ENCODE measurements around the gene MECP2.
A peak's percentile ranks its signal among the peaks of the same experiment; 100 is the strongest.

The MECP2 gene

GRCh38 chrX:154115750-154116149, 18.2 kb upstream of the MECP2 start:
- no peak for DNase-seq (ENCODE audit: low read depth)

- DNase-seq (ENCODE audit: low read depth) = no peak
Measured at GRCh38 chrX:154115071-154115470, 17.6 kb upstream of the MECP2 start.

GRCh38 chrX:154114652-154115051, 17.1 kb upstream of the MECP2 start:
- no peak for DNase-seq (ENCODE audit: low read depth)

GRCh38 chrX:154113729-154114128, 16.2 kb upstream of the MECP2 start:
- DNase-seq (ENCODE audit: low read depth) = no peak

DNA sequence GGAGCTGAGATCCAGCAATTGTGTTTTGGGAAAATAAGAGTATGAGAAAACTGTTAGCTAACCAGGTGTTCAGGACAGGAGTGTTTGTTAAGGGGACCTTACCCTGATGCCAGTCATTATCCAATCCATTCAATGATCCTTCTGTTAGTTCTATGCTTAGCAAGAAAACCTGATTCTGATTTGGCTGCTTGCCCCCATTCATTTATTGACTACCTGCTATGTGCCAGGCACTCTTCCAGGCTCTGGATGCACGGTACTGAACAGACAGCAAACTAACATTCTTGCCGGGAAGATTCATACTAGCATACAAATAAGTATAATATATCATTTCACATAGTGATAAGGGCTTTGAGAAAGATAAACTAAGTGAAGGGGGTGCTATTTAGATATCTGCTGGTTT, 1.0 kb upstream of the MECP2 start:
- DNase-seq (ENCODE audit: low read depth) = no peak

GRCh38 chrX:154097003-154097588, 421 bp downstream of the MECP2 start:
- peak; percentile 67 for DNase-seq (ENCODE audit: low read depth)

GRCh38 chrX:154096140-154097002, 1.1 kb downstream of the MECP2 start:
- peak; percentile 63 for DNase-seq (ENCODE audit: low read depth)

GRCh38 chrX:154094833-154095232, 2.7 kb downstream of the MECP2 start:
- DNase-seq (ENCODE audit: low read depth) = no peak

DNA sequence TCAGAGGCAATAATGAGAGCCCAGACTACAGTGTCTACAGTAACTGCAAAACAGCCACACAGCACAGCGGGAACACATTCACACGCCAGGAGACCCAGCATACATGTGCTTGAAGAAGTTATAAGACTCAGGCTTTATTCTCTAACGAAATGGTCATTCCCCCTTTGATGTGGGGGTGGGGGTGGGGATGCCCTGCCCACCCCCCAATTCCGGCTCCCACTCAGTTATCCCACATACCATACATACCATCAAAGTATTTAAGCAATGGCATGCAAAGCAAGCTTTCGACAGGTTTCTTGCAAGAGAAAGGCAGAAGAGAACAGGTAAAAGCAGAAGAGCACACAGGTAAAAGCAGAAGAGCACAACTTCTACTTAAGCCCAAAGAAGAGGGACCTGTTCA, 3.6 kb downstream of the MECP2 start:
- no peak for DNase-seq (ENCODE audit: low read depth)

- DNase-seq (ENCODE audit: low read depth) = no peak
Measured at GRCh38 chrX:154092371-154092770, 5.1 kb downstream of the MECP2 start.

- DNase-seq (ENCODE audit: low read depth) = no peak
Measured at GRCh38 chrX:154091678-154092077, 5.8 kb downstream of the MECP2 start.

- no peak for DNase-seq (ENCODE audit: low read depth)
Measured at GRCh38 chrX:154090731-154091130, 6.8 kb downstream of the MECP2 start.

DNA sequence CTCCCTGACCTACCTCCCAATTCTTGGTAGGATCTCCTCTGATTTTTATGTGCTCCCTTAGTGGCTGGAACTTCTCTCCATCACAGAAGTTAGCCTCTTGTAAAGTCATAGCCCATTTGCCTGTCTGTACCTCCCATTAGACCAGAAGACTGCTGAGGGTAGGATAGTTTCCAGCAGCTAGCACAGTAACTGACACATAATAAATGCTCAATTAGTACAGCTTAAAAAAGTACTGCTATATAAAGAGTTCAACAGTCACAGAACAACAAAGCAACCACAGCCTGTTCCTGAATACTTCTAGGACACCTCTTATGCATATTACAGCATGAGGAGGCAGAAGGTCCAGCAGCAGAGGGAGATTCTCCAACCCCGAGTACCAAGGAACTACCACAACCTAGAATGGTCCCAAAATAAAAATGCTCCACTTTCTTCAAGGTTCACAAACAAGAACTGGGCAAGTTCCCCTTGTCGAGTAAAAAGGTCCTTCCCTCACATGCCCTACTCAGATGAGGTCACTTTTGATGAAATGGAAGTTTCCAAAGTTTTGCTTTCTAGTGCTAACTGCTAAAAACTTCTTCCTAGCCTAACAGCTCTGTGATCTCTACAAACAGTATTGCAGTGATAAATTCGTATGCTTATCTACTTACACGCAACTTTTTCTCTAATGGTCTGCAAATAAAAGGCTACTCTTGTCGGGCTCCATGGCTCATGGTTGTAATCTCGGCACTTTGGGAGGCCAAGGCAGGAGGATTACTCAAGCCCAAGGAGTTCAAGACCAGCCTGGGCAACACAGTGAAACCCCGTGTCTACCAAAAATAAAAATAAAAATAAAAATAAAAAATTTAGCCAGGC, 12.8 kb downstream of the MECP2 start:
- DNase-seq (ENCODE audit: low read depth) = no peak

- no peak for DNase-seq (ENCODE audit: low read depth)
Measured at GRCh38 chrX:154083126-154083517, 14.4 kb downstream of the MECP2 start.

DNA sequence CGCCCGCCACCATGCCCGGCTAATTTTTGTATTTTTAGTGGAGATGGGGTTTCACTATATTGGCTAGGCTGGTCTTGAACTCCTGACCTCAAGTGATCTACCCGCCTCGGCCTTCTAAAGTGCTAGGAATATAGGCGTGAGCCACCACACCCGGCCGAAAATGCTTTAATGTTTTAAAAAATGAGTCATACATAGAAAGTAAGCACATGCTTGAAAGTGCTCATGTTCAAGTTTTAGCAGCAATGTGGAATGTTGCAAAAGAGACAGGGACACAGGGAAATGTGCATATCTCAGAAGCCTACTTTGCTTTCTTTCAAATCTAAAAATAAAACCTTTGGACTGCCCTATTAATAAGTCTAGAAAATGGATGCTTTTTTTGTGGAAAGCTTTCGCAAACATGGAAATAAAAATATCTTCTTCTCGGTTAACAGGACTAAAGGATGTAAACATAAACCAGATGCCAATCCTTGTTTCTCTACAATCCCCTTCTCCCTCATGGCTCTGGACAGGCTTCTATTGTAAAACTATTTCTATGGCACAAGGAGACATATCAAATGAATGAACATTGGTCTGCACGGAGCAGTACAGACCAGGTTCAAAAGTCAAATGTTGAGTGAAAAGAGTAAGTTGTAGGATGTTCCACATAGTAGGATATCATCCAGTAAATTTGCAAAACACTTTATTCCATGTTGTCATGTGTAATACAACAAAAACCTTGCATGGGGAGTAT, 15.0 kb downstream of the MECP2 start:
- DNase-seq (ENCODE audit: low read depth) = peak; percentile 84

DNA sequence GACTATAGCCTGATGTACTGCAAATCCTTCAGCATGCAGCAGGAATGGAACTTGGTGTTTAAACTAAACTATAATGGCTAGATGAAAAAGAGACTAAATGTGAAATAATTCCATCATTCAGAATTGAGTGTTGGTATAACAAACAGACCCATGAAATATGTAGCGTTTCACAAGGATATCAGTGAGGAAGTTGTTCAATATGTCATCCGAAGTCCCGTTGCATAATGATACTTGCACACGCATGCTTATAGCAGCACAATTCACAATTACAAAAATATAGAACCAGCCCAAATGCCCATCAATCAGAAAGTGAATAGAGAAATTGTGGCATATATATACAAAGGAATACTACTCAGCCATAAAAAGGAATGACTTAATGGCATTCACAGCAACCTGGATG, 20.4 kb downstream of the MECP2 start:
- no peak for DNase-seq (ENCODE audit: low read depth)

GRCh38 chrX:154074199-154074598, 23.3 kb downstream of the MECP2 start:
- DNase-seq (ENCODE audit: low read depth) = peak; percentile 81

- no peak for DNase-seq (ENCODE audit: low read depth)
Measured at GRCh38 chrX:154072192-154072591, 25.3 kb downstream of the MECP2 start.

DNA sequence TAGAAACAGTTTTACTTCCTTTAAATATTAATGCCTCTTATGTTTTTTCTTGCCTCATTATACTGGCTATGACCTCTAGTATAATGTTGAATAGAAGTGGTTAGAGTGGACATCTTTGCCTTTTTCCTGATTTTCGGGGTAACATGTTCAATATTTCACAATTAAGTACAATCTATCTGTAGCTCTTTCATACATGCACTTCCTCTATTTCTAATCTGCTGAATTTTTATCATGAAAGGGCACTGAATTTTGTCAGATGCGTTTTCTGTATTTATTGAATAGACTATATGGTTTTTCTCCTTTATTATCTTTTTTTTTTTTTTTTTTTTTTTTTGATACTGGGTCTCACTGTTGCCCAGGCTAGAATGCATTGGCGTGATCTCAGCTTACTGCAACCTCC, 29.0 kb downstream of the MECP2 start:
- no peak for DNase-seq (ENCODE audit: low read depth)

DNA sequence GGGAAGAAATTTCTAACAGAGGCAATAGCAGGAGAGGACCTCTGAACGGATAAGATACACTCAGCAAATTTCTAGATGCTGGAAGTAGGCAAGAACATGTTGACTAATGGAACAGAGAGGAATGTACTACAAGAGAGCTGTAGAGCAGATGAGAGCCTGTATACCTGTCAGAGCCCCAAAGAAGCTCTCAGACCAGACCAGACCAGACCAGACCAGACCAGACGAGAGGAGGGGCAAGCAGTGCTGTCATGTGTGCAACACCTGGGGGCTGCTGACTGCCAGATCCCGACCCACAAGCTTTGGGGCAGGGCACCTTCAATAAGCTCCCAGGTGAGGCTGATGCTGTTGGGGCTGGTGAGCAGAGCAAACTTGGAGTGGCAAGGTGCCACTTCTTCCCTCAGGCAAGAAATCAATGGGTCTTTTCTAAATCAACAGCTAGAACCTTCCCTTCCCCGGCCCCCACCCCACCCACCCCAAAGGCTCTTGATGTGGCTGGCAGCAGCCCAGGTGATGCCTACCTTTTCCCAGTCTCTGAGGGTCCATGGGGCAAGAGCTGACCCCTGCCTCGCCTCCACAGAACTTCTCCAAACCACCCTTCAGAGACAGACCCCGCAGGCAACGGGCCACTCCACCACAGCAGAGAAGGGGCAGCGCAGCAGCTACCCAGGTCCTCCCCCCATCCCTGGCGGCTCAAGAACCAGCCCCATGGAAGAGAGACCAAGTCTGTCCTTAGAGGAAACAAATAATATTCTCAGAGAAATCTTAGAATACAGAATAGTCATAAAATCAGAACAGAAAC, 32.7 kb downstream of the MECP2 start:
- no peak for DNase-seq (ENCODE audit: low read depth)

GRCh38 chrX:154063234-154063633, 34.3 kb downstream of the MECP2 start:
- no peak for DNase-seq (ENCODE audit: low read depth)
